SHP77 (cell line): ENCODE results near the gene CYP3A5.
"Not testable (repeated sequence)": the region's sequence is repeated elsewhere in the genome, so short reads cannot be mapped to it uniquely, and the experiment has no call there.

Experiments
- DNase-seq, 2 experiments: peaks; one replicate each; lab custom pipeline; 2025; lab: John Stamatoyannopoulos, UW

The CYP3A5 gene

GRCh38 chr7:99685871-99686608, 6.2 kb upstream of the CYP3A5 start:
- peak in 1 of 2 experiments; percentile 36 for DNase-seq

GRCh38 chr7:99685129-99685758, 5.4 kb upstream of the CYP3A5 start:
- DNase-seq = no peak

GRCh38 chr7:99679032-99679399, 780 bp downstream of the CYP3A5 start:
- DNase-seq = no peak

GRCh38 chr7:99677648-99678045, 2.1 kb downstream of the CYP3A5 start:
- DNase-seq = no peak

GRCh38 chr7:99677013-99677647, 2.7 kb downstream of the CYP3A5 start:
- DNase-seq = no peak

- no peak for DNase-seq
These were observed 4.6 kb downstream of the CYP3A5 start for GRCh38 chr7:99674995-99675742.

- DNase-seq = no peak
These were observed 7.2 kb downstream of the CYP3A5 start for GRCh38 chr7:99672573-99672972.

- no peak for DNase-seq
These were observed 10.0 kb downstream of the CYP3A5 start for GRCh38 chr7:99669782-99670181.

GRCh38 chr7:99668541-99668940, 11.3 kb downstream of the CYP3A5 start:
- DNase-seq = no peak

GRCh38 chr7:99667179-99667578, 12.6 kb downstream of the CYP3A5 start:
- DNase-seq = no peak

- no peak for DNase-seq
These were observed 13.8 kb downstream of the CYP3A5 start for GRCh38 chr7:99666013-99666395.

- DNase-seq = no peak
These were observed 14.3 kb downstream of the CYP3A5 start for GRCh38 chr7:99665312-99666012.

- DNase-seq = not testable (repeated sequence)
These were observed 21.9 kb downstream of the CYP3A5 start for GRCh38 chr7:99657879-99658278.

- DNase-seq = not testable (repeated sequence)
These were observed 25.2 kb downstream of the CYP3A5 start for GRCh38 chr7:99654626-99655025.

- no peak for DNase-seq
These were observed 26.0 kb downstream of the CYP3A5 start for GRCh38 chr7:99653754-99654153.

GRCh38 chr7:99653269-99653668, 26.5 kb downstream of the CYP3A5 start:
- DNase-seq = not testable (repeated sequence)

GRCh38 chr7:99652671-99653070, 27.1 kb downstream of the CYP3A5 start:
- DNase-seq = no peak

GRCh38 chr7:99651290-99651689, 28.5 kb downstream of the CYP3A5 start:
- DNase-seq = no peak

GRCh38 chr7:99648843-99649242, 31.0 kb downstream of the CYP3A5 start:
- DNase-seq = no peak

- no peak for DNase-seq
These were observed 34.2 kb downstream of the CYP3A5 start for GRCh38 chr7:99645590-99645989.

- DNase-seq = no peak
These were observed 35.4 kb downstream of the CYP3A5 start for GRCh38 chr7:99644431-99644830.

- no peak for DNase-seq
These were observed 36.3 kb downstream of the CYP3A5 start for GRCh38 chr7:99643464-99643863.
